GM12891 (cell line): ENCODE measurements around the gene GAL3ST3.

Experiments used
- POLR2A ChIP-seq: IDR thresholded peaks from 2 replicates; pipeline ENCODE4 v1.6.1; 2011; ENCODE audit warnings: low read depth, low read length, control low read depth
- POLR2AphosphoS5 ChIP-seq: IDR thresholded peaks from 2 replicates; pipeline ENCODE4 v1.6.1; 2011; ENCODE audit warnings: low read depth, low read length, control low read depth
- SPI1 ChIP-seq: IDR thresholded peaks from 2 replicates; pipeline ENCODE4 v1.6.1; 2011; ENCODE audit warnings: low read depth, low read length, control low read depth

DNA sequence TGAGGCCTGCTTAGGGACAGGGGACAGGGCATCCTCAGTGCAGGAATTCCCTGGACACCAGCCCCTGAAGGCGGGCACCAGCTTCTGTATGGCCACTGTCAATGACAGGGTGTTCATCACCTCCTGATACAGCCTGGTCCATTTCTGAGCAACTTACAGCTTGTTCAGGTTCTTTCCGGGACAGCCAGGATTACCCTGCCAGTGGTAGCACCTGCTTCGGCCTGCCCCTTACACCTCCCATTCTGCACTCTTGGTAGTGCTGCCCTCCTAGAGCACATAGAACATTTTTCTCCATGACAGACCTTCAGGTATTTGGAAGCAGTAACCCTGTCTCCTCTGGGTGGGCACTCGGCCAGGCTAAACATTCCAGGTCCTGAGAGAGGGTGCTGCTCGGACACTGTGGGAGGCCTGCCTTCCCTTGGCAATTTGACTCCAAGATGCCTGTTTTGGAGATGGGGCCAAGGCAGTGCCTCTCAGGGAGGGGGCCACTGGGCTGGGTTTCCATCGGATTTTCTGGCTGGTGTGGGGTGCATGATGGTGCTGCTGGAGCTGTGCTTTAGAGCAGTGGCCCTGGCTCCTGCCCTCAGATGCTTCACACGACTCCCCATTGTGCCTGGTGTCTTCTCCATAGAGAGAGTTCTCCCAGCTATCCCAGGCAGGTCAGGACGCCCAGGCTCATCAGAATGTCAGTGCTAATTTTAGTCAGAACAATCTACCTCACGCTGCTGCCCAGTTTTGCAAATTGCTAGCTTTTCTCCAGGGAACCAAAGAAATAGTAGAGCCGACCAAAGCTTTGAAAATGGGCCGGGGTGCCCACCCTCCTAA is 1.2 kb downstream of the GAL3ST3 start:
- TF ChIP-seq POLR2AphosphoS5 (no peak), POLR2A (no peak), SPI1 (no peak)
